Tibial artery (tissue), 4 donors: ENCODE results near the gene BEST4.

Source experiments
- DNase-seq, 2 donors: peaks; one replicate each; pipeline ENCODE4 v3.0.0-alpha.2; 2019
- H3K27ac ChIP-seq, 2 donors: fragments of 200-600 bp; sonication (generic) in 1 of 2; 1 replicate in 1 of 2; 2 replicates in 1 of 2; pipeline ENCODE4 v1.5.1; 2018 to 2019; ENCODE audit warnings: mild to moderate bottlenecking in 1 of 2
- H3K27me3 ChIP-seq, 2 donors: fragments of 200-600 bp; sonication (generic) in 1 of 2; one replicate each; pipeline versions ENCODE4 v1.5.1 to v1.6.0; 2016 to 2019
- H3K36me3 ChIP-seq, 3 donors: fragments of 200-600 bp; sonication (generic) in 2 of 3; one replicate each; pipeline ENCODE4 v1.5.1; 2016 to 2019; ENCODE audit warnings: mild to moderate bottlenecking in 2 of 3
- H3K4me1 ChIP-seq, 4 donors: fragments of 200-600 bp; sonication (generic) in 2 of 4; 1 replicate in 3 of 4; 2 replicates in 1 of 4; pipeline ENCODE4 v1.5.1; 2016 to 2019
- H3K4me3 ChIP-seq, 2 donors: fragments of 200-600 bp; sonication (generic) in 1 of 2; 1 replicate in 1 of 2; 2 replicates in 1 of 2; pipeline ENCODE4 v1.5.1; 2018 to 2019; ENCODE audit warnings: mild to moderate bottlenecking in 2 of 2
- H3K9me3 ChIP-seq, 3 donors: fragments of 200-600 bp; sonication (generic) in 1 of 3; one replicate each; pipeline ENCODE4 v1.5.1; 2016 to 2019
- CTCF ChIP-seq, 2 experiments: fragments of 200-600 bp in 1 of 2; fragments of 450-650 bp in 1 of 2; IDR thresholded peaks; one replicate each; pipeline ENCODE4 v1.5.1; 2017 to 2019; ENCODE audit warnings: antibody characterized with exemption in 2 of 2, mild to moderate bottlenecking in 1 of 2, moderate library complexity in 1 of 2
- intact Hi-C: fragments of 100-400 bp; cut with DNase I; formaldehyde crosslinking; loops from one replicate; pipeline ENCODE4 v1.15.0; 2023; ENCODE audit warnings: low total_unique reads

Gene BEST4

GRCh38 chr1:44805311-44806024, 17.5 kb upstream of the BEST4 start:
- intact Hi-C loops, result no loop called here
- peaks cover 16 to 90% (median 77%) of the 10 kb centered on the region in 4 donors for H3K4me1 ChIP-seq
- H3K4me3 ChIP-seq, result no peak overlapping the region
- H3K36me3 ChIP-seq, result peaks cover 11 to 44% (median 41%) of the 10 kb centered on the region in 3 donors
- peak; percentile 18 to 62 for DNase-seq
- peak overlapping the region; percentile 94 to 97 for H3K27ac ChIP-seq
- TF ChIP-seq CTCF (IDR thresholded peaks at IDR 0.05), result no peak
- H3K27me3 ChIP-seq, result no peaks in the 10 kb centered on the region
- H3K9me3 ChIP-seq, result no peaks in the 10 kb centered on the region

- peaks cover 11 to 44% (median 41%) of the 10 kb centered on the region in 3 donors for H3K36me3 ChIP-seq
- H3K27ac ChIP-seq, result peak overlapping the region; percentile 94 to 98
- no peaks in the 10 kb centered on the region for H3K27me3 ChIP-seq
- intact Hi-C loops, result no loop called here
- peak; percentile 20 to 62 for DNase-seq
- peak overlapping the region in 1 of 2 donors; percentile 100 for H3K4me3 ChIP-seq
- H3K9me3 ChIP-seq, result no peaks in the 10 kb centered on the region
- no peak for TF ChIP-seq CTCF (IDR thresholded peaks at IDR 0.05)
- H3K4me1 ChIP-seq, result peaks cover 9 to 78% (median 60%) of the 10 kb centered on the region in 4 donors
Measured at GRCh38 chr1:44803312-44804095, 15.5 kb upstream of the BEST4 start.

- Histone ChIP-seq H3K36me3 (peaks cover 11 to 44% (median 41%) of the 10 kb centered on the region in 3 donors), H3K27me3 (no peaks in the 10 kb centered on the region), H3K4me3 (peak overlapping the region in 1 of 2 donors; percentile 100), H3K9me3 (no peaks in the 10 kb centered on the region), H3K27ac (peak overlapping the region; percentile 94 to 98), H3K4me1 (peaks cover 6 to 73% (median 55%) of the 10 kb centered on the region in 4 donors)
- TF ChIP-seq CTCF (IDR thresholded peaks at IDR 0.05), result no peak
- intact Hi-C loops, result no loop called here
- no peak for DNase-seq
Measured at GRCh38 chr1:44803062-44803311, 15.0 kb upstream of the BEST4 start.

DNA sequence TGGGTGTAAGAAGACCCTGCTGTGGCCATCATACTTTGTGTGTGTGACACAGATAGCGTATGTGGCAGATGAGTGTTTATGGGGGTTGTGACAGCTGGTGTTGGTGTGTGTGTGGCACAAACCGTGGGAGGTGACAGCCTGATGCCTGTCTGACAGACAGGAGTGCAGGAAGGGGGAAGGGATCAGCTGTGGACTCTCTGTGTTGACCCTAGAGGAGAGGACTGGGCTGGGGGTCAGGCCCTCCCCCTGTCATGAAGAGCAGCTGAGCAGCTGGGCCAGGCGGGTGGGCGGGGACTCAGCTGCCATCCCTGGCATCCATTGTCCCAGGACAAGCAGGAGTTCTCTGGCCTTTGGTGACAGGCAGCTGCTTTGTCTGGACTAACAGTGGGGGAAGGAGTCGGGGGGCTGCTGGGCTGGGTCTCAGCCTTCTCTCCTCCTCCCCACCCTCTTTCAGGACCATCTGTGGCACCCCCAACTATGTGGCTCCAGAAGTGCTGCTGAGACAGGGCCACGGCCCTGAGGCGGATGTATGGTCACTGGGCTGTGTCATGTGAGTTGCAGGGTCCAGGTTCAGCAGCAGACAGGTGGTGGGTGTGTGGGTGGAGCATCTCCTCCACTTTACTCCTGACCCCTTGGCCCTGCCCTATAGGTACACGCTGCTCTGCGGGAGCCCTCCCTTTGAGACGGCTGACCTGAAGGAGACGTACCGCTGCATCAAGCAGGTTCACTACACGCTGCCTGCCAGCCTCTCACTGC, 14.5 kb upstream of the BEST4 start:
- H3K9me3 ChIP-seq, result no peaks in the 10 kb centered on the region
- H3K27ac ChIP-seq, result peak overlapping the region; percentile 94 to 98
- H3K4me1 ChIP-seq, result peaks cover 5 to 68% (median 51%) of the 10 kb centered on the region in 4 donors
- peaks cover 11 to 44% (median 41%) of the 10 kb centered on the region in 3 donors for H3K36me3 ChIP-seq
- no peak for TF ChIP-seq CTCF (IDR thresholded peaks at IDR 0.05)
- peak; percentile 23 to 68 for DNase-seq
- intact Hi-C loops, result no loop called here
- H3K4me3 ChIP-seq, result peak overlapping the region; percentile 83 to 100
- no peaks in the 10 kb centered on the region for H3K27me3 ChIP-seq

- H3K27me3 ChIP-seq, result no peaks in the 10 kb centered on the region
- H3K36me3 ChIP-seq, result peaks cover 11 to 44% (median 41%) of the 10 kb centered on the region in 3 donors
- intact Hi-C loops, result no loop called here
- DNase-seq, result peak in 1 of 2 donors; percentile 28
- TF ChIP-seq CTCF (IDR thresholded peaks at IDR 0.05), result no peak
- H3K4me1 ChIP-seq, result peaks cover 3 to 60% (median 45%) of the 10 kb centered on the region in 4 donors
- no peaks in the 10 kb centered on the region for H3K9me3 ChIP-seq
- H3K4me3 ChIP-seq, result peak overlapping the region; percentile 83 to 100
- H3K27ac ChIP-seq, result peak overlapping the region; percentile 94 to 98
Measured at GRCh38 chr1:44801491-44802305, 13.7 kb upstream of the BEST4 start.
